SJSA1 (cell line): ENCODE data around the gene KLHL5. TPM values are rescaled to one million over a fixed set of nuclear protein-coding genes. Genes with fewer than 3 reads are reported as not detected.

ENCODE experiments used
- DNase-seq, 2 experiments: peaks; one replicate each; pipeline ENCODE4 v3.0.0-alpha.2; 2015 to 2020; ENCODE audit warnings: low spot score in 2 of 2, low read depth in 1 of 2
- H3K27ac ChIP-seq: fragments of 250-450 bp; sonication (Bioruptor Pico); 2 replicates; pipeline ENCODE4 v1.5.1; 2020; ENCODE audit warnings: mild to moderate bottlenecking, moderate library complexity
- H3K27me3 ChIP-seq: fragments of 250-450 bp; sonication (Bioruptor Pico); replicated peaks from 2 replicates; pipeline ENCODE4 v1.5.1; 2020; ENCODE audit warnings: mild to moderate bottlenecking, moderate library complexity
- H3K36me3 ChIP-seq: fragments of 250-450 bp; sonication (Bioruptor Pico); 2 replicates; pipeline ENCODE4 v1.5.1; 2020; ENCODE audit warnings: mild to moderate bottlenecking
- H3K4me1 ChIP-seq: fragments of 250-450 bp; sonication (Bioruptor Pico); replicated peaks from 2 replicates; pipeline ENCODE4 v1.6.1; 2021; ENCODE audit warnings: mild to moderate bottlenecking
- H3K4me3 ChIP-seq: fragments of 250-450 bp; sonication (Bioruptor Pico); 2 replicates; pipeline ENCODE4 v1.5.1; 2020; ENCODE audit warnings: mild to moderate bottlenecking
- H3K9me3 ChIP-seq: fragments of 250-450 bp; sonication (Bioruptor Pico); replicated peaks from 2 replicates; pipeline ENCODE4 v1.5.1; 2020; ENCODE audit warnings: mild to moderate bottlenecking
- total RNA-seq: library from RNA; depleted of rRNA; stranded (reverse); fragments of >200 nt; shearing (Covaris generic); gene quantifications from 2 replicates; pipeline ENCODE4 v1.2.3, GENCODE V29; 2014

KLHL5 gene
- total RNA-seq, 1 experiment from 2014 or later, result 79.3 TPM

- H3K36me3 ChIP-seq, result peaks cover 11% of the 10 kb centered on the region
- no peak overlapping the region for H3K27ac ChIP-seq
- H3K4me3 ChIP-seq, result no peak overlapping the region
- H3K9me3 ChIP-seq, result no peaks in the 10 kb centered on the region
- no peaks in the 10 kb centered on the region for H3K27me3 ChIP-seq
- peaks cover 19% of the 10 kb centered on the region for H3K4me1 ChIP-seq
- no peak for DNase-seq
Observed at GRCh38 chr4:39050590-39050989, 11.4 kb upstream of the KLHL5 start.

DNA sequence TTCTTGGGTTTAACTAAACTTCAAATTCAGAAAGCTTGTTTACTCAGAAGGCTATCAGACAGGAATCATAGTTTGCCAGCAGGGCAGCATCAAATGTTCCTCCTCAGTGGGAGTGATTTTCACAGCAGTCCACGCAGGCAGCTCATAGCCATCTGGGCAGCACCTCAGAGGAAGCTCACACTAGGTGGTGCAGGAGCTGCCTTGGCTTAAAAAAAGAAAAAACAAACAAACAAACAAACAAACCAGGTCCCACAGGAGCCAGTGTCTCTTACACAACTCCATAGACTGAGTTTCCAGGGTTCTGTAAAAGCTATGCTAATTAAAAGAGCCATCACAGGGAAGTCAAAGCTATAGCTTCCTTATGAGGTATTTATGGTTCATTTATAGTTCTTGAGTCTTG, 10.5 kb upstream of the KLHL5 start:
- peaks cover 11% of the 10 kb centered on the region for H3K36me3 ChIP-seq
- peaks cover 18% of the 10 kb centered on the region for H3K4me1 ChIP-seq
- no peak for DNase-seq
- H3K27me3 ChIP-seq, result no peaks in the 10 kb centered on the region
- H3K9me3 ChIP-seq, result no peaks in the 10 kb centered on the region
- no peak overlapping the region for H3K4me3 ChIP-seq
- H3K27ac ChIP-seq, result no peak overlapping the region

DNA sequence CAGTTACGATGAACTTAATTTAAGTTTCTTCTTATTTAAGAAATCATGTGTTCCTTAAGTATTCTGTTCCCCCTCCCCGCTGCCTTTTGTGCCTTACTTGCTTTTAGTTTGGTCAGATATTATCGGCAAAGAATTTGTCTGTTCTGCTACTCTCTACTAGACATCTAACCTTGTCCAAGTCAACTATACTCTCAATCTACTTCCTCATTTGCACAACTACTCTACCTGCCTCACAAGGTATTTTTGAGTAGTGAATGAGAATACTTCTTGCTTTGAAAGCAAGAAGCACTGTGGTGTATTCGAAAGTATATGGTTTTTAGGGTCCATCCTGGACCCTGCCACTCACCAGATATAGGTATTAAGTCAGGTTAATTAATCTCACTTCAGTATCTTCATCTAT, 8.0 kb upstream of the KLHL5 start:
- H3K36me3 ChIP-seq, result peaks cover 1% of the 10 kb centered on the region; the same call in 1 of the 2 replicates
- H3K27me3 ChIP-seq, result no peaks in the 10 kb centered on the region
- no peaks in the 10 kb centered on the region for H3K4me1 ChIP-seq
- no peak overlapping the region for H3K4me3 ChIP-seq
- no peaks in the 10 kb centered on the region for H3K9me3 ChIP-seq
- H3K27ac ChIP-seq, result no peak overlapping the region
- no peak for DNase-seq

DNA sequence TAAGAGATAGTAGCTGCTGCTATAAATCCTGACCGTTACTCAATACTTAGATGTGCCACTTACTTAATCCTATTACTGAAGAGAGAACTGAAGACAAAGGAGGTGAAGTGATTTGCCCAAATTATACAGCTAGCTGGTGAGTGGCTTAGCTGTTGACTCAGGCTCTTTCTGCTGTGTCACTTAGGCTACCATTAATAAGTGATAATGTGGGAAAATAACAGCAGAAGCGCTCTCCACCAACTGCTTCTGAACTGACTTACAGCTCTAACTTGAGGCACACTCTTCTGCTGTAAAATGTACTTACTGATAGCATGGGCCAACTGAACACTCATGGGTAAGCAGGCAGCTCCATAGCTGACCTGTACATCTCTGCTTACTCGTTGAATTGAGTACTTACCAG, 7.5 kb upstream of the KLHL5 start:
- no peaks in the 10 kb centered on the region for H3K27me3 ChIP-seq
- DNase-seq, result no peak
- no peaks in the 10 kb centered on the region for H3K9me3 ChIP-seq
- H3K27ac ChIP-seq, result no peak overlapping the region
- no peaks in the 10 kb centered on the region for H3K36me3 ChIP-seq
- H3K4me1 ChIP-seq, result no peaks in the 10 kb centered on the region
- H3K4me3 ChIP-seq, result no peak overlapping the region

- H3K27ac ChIP-seq, result no peak overlapping the region
- H3K27me3 ChIP-seq, result no peaks in the 10 kb centered on the region
- no peaks in the 10 kb centered on the region for H3K9me3 ChIP-seq
- no peak overlapping the region for H3K4me3 ChIP-seq
- DNase-seq, result no peak
- no peaks in the 10 kb centered on the region for H3K4me1 ChIP-seq
- H3K36me3 ChIP-seq, result no peaks in the 10 kb centered on the region
Observed at GRCh38 chr4:39056023-39056422, 6.0 kb upstream of the KLHL5 start.

DNA sequence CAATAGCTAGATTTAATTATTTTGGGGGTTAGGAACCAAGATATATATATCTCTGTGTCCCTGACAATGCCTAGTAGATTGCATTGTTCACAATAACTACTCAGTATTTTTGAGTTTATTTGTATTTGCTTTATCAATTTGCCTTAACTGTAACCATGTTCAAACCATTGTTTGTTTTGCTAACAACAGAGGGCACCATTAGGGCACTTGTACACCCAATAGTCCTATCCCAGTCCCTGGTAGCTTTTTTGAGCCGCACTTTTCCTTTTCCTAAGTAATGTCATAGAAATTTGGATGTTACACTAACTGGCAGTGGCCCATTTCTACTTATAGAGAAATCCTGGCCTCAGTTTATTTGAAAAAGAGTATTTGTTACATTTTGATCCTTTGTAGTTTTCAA, 575 bp upstream of the KLHL5 start:
- no peaks in the 10 kb centered on the region for H3K4me1 ChIP-seq
- no peaks in the 10 kb centered on the region for H3K9me3 ChIP-seq
- H3K36me3 ChIP-seq, result no peaks in the 10 kb centered on the region
- no peaks in the 10 kb centered on the region for H3K27me3 ChIP-seq
- no peak for DNase-seq
- no peak overlapping the region for H3K27ac ChIP-seq
- H3K4me3 ChIP-seq, result no peak overlapping the region

DNA sequence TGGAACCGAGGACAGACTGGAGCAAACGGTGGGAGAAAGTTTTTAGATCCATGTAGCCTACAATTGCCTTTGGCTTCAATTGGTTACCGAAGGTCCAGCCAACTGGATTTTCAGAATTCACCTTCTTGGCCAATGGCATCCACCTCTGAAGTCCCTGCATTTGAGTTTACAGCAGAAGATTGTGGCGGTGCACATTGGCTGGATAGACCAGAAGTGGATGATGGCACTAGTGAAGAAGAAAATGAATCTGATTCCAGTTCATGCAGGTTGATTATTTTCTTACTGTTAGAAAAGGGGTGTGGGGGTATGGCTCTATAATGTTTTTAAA, 702 bp downstream of the KLHL5 start:
- Histone ChIP-seq H3K27ac (no peak overlapping the region), H3K4me3 (no peak overlapping the region), H3K4me1 (no peaks in the 10 kb centered on the region), H3K27me3 (no peaks in the 10 kb centered on the region), H3K9me3 (no peaks in the 10 kb centered on the region), H3K36me3 (no peaks in the 10 kb centered on the region)
- no peak for DNase-seq

DNA sequence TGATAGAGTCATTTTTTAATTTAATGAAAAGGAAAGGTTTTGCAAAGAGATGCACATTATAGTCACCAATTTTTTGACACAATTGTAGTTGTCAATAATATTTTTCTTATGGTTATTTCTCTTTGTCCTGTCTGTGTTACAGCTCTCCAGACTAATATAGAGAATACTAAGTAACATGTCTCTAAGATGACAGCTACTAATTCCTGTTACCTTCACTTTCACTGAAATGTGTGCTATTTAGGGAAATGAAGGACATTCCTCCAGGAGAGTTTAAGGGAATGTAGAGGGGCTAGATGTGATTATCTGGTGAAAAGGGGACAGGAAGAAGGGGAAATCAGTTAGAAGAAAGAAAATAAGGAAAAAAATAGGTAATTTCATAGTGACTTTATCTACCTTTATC, 1.4 kb downstream of the KLHL5 start:
- Histone ChIP-seq H3K27ac (no peak overlapping the region), H3K27me3 (no peaks in the 10 kb centered on the region), H3K4me3 (no peak overlapping the region), H3K9me3 (no peaks in the 10 kb centered on the region), H3K36me3 (no peaks in the 10 kb centered on the region), H3K4me1 (no peaks in the 10 kb centered on the region)
- DNase-seq, result no peak

GRCh38 chr4:39066371-39066770, 4.3 kb downstream of the KLHL5 start:
- Histone ChIP-seq H3K27ac (no peak overlapping the region), H3K9me3 (no peaks in the 10 kb centered on the region), H3K36me3 (no peaks in the 10 kb centered on the region), H3K4me1 (no peaks in the 10 kb centered on the region), H3K27me3 (no peaks in the 10 kb centered on the region), H3K4me3 (no peak overlapping the region)
- no peak for DNase-seq

GRCh38 chr4:39067031-39067430, 5.0 kb downstream of the KLHL5 start:
- Histone ChIP-seq H3K4me3 (no peak overlapping the region), H3K4me1 (no peaks in the 10 kb centered on the region), H3K36me3 (no peaks in the 10 kb centered on the region), H3K27me3 (no peaks in the 10 kb centered on the region), H3K27ac (no peak overlapping the region), H3K9me3 (no peaks in the 10 kb centered on the region)
- DNase-seq, result no peak

GRCh38 chr4:39067451-39067850, 5.4 kb downstream of the KLHL5 start:
- DNase-seq, result no peak
- H3K36me3 ChIP-seq, result no peaks in the 10 kb centered on the region

DNA sequence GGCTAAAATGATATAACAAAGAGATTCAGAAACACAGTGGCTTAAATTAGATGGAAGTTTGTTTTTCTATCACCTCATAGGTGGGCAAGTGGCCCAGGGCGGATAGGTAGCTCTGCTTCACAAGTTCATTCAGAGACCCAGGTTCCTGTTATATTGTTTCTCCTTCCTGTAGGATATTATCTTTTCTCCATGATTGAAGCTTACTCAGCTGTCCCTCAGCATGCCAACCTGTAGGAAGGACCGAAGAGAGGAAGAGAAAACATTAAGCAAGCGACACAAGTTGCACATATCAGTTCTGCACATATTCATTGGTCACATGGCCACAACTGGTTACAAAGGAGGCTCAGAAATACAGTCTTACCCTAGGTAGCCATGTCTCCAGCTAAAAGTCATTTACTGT, 6.9 kb downstream of the KLHL5 start:
- Histone ChIP-seq H3K27ac (no peak overlapping the region), H3K4me3 (no peak overlapping the region), H3K27me3 (no peaks in the 10 kb centered on the region), H3K4me1 (no peaks in the 10 kb centered on the region), H3K36me3 (no peaks in the 10 kb centered on the region), H3K9me3 (no peaks in the 10 kb centered on the region)
- no peak for DNase-seq

More at GRCh38 chr4:39067451-39067850, 5.4 kb downstream of the KLHL5 start:
- no peaks in the 10 kb centered on the region for H3K4me1 ChIP-seq
- no peaks in the 10 kb centered on the region for H3K9me3 ChIP-seq
- no peaks in the 10 kb centered on the region for H3K27me3 ChIP-seq
- no peak overlapping the region for H3K4me3 ChIP-seq
- H3K27ac ChIP-seq, result no peak overlapping the region

DNA sequence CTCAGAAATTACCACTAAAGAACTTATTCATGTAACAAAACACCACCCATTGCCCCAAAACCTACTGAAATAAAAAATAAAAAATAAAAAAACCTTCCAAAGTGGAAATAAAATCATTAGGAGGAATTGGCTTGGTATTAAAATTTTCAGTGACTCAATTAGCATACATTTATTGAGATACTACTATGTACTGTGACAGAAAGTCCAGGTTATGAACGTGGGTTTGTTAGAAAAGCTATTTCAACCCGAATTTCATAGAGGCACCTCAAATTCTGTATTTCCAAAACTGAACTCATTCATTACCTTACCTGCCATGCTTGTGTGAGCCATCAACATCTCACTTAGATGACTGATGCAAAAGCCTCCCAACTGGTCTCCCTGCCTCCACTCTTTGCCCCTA, 16.8 kb downstream of the KLHL5 start:
- H3K4me1 ChIP-seq, result no peaks in the 10 kb centered on the region
- H3K4me3 ChIP-seq, result no peak overlapping the region
- no peaks in the 10 kb centered on the region for H3K9me3 ChIP-seq
- no peak overlapping the region for H3K27ac ChIP-seq
- H3K36me3 ChIP-seq, result peaks cover 21% of the 10 kb centered on the region
- DNase-seq, result no peak
- H3K27me3 ChIP-seq, result no peaks in the 10 kb centered on the region

DNA sequence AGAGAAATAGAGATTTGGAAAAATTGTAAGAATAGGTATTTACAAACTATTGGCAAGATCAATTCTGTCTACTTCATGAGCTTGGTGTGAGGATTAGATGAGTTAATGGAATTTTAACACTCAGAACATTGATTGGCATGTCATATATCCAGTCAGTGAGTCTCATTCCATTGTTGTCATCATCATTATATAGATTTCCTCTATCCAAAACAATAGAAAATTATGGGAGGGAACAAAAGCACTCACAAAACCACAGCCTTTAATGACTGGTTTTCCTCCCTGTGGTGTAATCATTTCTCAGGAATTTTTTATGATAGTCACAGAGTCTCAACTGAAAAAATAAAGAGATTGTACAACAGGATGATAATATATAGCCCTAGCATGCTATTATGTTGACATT, 21.1 kb downstream of the KLHL5 start:
- DNase-seq, result no peak
- H3K27ac ChIP-seq, result no peak overlapping the region
- no peaks in the 10 kb centered on the region for H3K27me3 ChIP-seq
- H3K4me3 ChIP-seq, result no peak overlapping the region
- H3K9me3 ChIP-seq, result no peaks in the 10 kb centered on the region
- peaks cover 14% of the 10 kb centered on the region for H3K4me1 ChIP-seq
- H3K36me3 ChIP-seq, result peaks cover 27% of the 10 kb centered on the region

DNA sequence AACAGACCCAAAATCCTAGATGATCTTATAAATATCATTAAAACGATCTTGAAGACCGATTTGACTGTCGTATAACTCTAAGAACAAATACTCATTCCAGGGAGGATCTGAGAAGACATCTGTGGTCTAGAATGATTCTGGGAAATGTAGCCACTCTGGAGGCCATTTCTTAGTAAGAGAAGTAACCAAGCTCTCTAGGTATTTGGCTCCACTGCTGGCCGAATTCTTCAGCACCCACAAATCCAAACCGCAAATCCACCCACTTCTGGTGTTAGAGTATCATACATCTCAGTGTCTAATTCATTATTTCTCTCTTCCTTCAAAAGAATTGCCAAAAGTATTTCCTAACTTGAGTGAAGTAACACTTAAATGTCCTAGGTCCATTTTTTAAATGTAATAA, 23.9 kb downstream of the KLHL5 start:
- peak overlapping the region; percentile 76 for H3K27ac ChIP-seq
- no peaks in the 10 kb centered on the region for H3K27me3 ChIP-seq
- no peaks in the 10 kb centered on the region for H3K9me3 ChIP-seq
- peak; percentile 49 to 53 for DNase-seq
- H3K36me3 ChIP-seq, result peaks cover 21% of the 10 kb centered on the region
- peaks cover 14% of the 10 kb centered on the region for H3K4me1 ChIP-seq
- no peak overlapping the region for H3K4me3 ChIP-seq
